ENCODE data around the gene DPP7.

DNA sequence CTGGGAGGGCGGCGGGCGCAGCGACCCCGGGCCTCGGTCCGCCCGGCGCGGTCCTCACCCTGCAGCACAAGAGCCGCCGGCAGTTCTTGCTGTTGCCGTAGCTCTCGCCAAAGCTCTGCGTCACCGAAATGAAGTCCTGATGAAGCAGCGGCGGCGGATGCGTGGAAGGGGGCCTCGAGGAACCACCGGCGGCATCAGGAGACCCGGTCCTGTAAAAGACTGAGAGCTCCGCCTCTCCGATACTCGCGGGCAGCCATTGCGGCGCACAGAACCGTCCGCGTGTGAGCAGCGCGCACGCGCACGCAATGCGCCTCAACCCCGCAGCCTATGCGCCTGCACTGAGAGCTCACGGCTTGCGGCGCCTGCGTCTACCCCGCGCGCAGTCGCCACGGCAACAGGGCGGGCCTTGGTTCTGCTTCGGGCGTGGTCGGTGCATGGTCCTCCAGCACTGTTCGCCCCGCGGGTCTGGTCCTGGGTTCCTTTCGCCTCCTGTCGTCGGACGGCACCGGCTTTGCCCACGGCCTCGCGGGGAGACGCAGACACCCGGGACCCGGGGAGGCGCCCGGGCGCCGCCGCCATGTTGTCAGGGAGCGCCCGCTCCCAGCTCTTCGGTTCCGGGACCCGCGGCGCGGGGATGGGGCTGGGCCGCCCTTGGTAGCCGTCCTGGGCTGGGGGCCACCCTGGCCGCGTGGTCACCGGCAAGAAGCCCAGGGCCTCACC, 15.1 kb upstream of the DPP7 start:
- TF ChIP-seq, protein P1, sequence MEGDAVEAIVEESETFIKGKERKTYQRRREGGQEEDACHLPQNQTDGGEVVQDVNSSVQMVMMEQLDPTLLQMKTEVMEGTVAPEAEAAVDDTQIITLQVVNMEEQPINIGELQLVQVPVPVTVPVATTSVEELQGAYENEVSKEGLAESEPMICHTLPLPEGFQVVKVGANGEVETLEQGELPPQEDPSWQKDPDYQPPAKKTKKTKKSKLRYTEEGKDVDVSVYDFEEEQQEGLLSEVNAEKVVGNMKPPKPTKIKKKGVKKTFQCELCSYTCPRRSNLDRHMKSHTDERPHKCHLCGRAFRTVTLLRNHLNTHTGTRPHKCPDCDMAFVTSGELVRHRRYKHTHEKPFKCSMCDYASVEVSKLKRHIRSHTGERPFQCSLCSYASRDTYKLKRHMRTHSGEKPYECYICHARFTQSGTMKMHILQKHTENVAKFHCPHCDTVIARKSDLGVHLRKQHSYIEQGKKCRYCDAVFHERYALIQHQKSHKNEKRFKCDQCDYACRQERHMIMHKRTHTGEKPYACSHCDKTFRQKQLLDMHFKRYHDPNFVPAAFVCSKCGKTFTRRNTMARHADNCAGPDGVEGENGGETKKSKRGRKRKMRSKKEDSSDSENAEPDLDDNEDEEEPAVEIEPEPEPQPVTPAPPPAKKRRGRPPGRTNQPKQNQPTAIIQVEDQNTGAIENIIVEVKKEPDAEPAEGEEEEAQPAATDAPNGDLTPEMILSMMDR (conservative IDR thresholded peaks at IDR 0.05; ENCODE audit: low read length): no peak
- no peak for TF ChIP-seq EZH2phosphoT487 (IDR thresholded peaks at IDR 0.05; ENCODE audit: borderline replicate concordance)

Measured in Loucy (cell line).